ENCODE data around the gene LRIT2. TPM values are rescaled to one million over a fixed set of nuclear protein-coding genes. Genes with fewer than 3 reads are reported as not detected.

LRIT2 gene
- total RNA-seq, 1 experiment from 2014 or later, result not detected

GRCh38 chr10:84256510-84257342, 31.4 kb upstream of the LRIT2 start:
- H3K27me3 ChIP-seq (replicated peaks; ENCODE audit: insufficient read depth, low read depth, low read length, poor library complexity), result peaks cover 7% of the 10 kb centered on the region
- TF ChIP-seq CTCF (conservative IDR thresholded peaks at IDR 0.05; ENCODE audit: low read depth, low read length) (peak; percentile 81), EZH2 (IDR thresholded peaks at IDR 0.05; ENCODE audit: borderline replicate concordance, low read depth, low read length, poor library complexity, severe bottlenecking) (no peak)
- ChIA-PET CTCF (interaction anchor here (0.6 to 0.8 kb wide), 2 partner anchors 42 to 308 kb away, joined by 4 read pairs; no protein-coding TSS in a partner anchor), POLR2A (ENCODE audit: low non-redundant PET) (no interaction called here)
- no peak overlapping the region for H3K4me3 ChIP-seq (ENCODE audit: low read depth, low read length, poor library complexity, severe bottlenecking)
- H3K9me3 ChIP-seq (ENCODE audit: low read depth, low read length, poor library complexity, severe bottlenecking), result no peaks in the 10 kb centered on the region
- intact Hi-C loops (cut with micrococcal nuclease; ENCODE audit: unreplicated experiment), result no loop called here
- no peaks in the 10 kb centered on the region for H3K4me1 ChIP-seq (ENCODE audit: insufficient read depth, low read length, poor library complexity, severe bottlenecking)
- H3K27ac ChIP-seq (ENCODE audit: low read depth, low read length, poor library complexity, severe bottlenecking), result no peak overlapping the region
- peak; percentile 69 for DNase-seq (ENCODE audit: low spot score)
- BruUV-seq (replicated peaks), result no TSS peak
- no peaks in the 10 kb centered on the region for H3K36me3 ChIP-seq (ENCODE audit: insufficient read depth, low read length, poor library complexity, severe bottlenecking)

GRCh38 chr10:84254552-84255478, 29.5 kb upstream of the LRIT2 start:
- no peaks in the 10 kb centered on the region for H3K9me3 ChIP-seq (ENCODE audit: low read depth, low read length, poor library complexity, severe bottlenecking)
- H3K4me1 ChIP-seq (ENCODE audit: insufficient read depth, low read length, poor library complexity, severe bottlenecking), result no peaks in the 10 kb centered on the region
- ChIA-PET CTCF (no interaction called here), POLR2A (ENCODE audit: low non-redundant PET) (no interaction called here)
- BruUV-seq (replicated peaks), result no TSS peak
- TF ChIP-seq CTCF (conservative IDR thresholded peaks at IDR 0.05; ENCODE audit: low read depth, low read length) (no peak), EZH2 (IDR thresholded peaks at IDR 0.05; ENCODE audit: borderline replicate concordance, low read depth, low read length, poor library complexity, severe bottlenecking) (no peak)
- no peaks in the 10 kb centered on the region for H3K36me3 ChIP-seq (ENCODE audit: insufficient read depth, low read length, poor library complexity, severe bottlenecking)
- intact Hi-C loops (cut with micrococcal nuclease; ENCODE audit: unreplicated experiment), result no loop called here
- H3K27ac ChIP-seq (ENCODE audit: low read depth, low read length, poor library complexity, severe bottlenecking), result no peak overlapping the region
- H3K27me3 ChIP-seq (replicated peaks; ENCODE audit: insufficient read depth, low read depth, low read length, poor library complexity), result peaks cover 7% of the 10 kb centered on the region
- peak; percentile 11 for DNase-seq (ENCODE audit: low spot score)
- H3K4me3 ChIP-seq (ENCODE audit: low read depth, low read length, poor library complexity, severe bottlenecking), result no peak overlapping the region

- POLR2A ChIA-PET (ENCODE audit: low non-redundant PET), result no interaction called here
- CTCF ChIA-PET, result no interaction called here
- Histone ChIP-seq H3K4me1 (ENCODE audit: insufficient read depth, low read length, poor library complexity, severe bottlenecking) (no peaks in the 10 kb centered on the region), H3K27ac (ENCODE audit: low read depth, low read length, poor library complexity, severe bottlenecking) (no peak overlapping the region), H3K9me3 (ENCODE audit: low read depth, low read length, poor library complexity, severe bottlenecking) (no peaks in the 10 kb centered on the region), H3K36me3 (ENCODE audit: insufficient read depth, low read length, poor library complexity, severe bottlenecking) (no peaks in the 10 kb centered on the region), H3K4me3 (ENCODE audit: low read depth, low read length, poor library complexity, severe bottlenecking) (no peak overlapping the region), H3K27me3 (replicated peaks; ENCODE audit: insufficient read depth, low read depth, low read length, poor library complexity) (peaks cover 19% of the 10 kb centered on the region)
- no peak for DNase-seq (ENCODE audit: low spot score)
- BruUV-seq (replicated peaks), result no TSS peak
- no peak for TF ChIP-seq EZH2 (IDR thresholded peaks at IDR 0.05; ENCODE audit: borderline replicate concordance, low read depth, low read length, poor library complexity, severe bottlenecking)
- TF ChIP-seq CTCF (conservative IDR thresholded peaks at IDR 0.05; ENCODE audit: low read depth, low read length), result no peak
- intact Hi-C loops (cut with micrococcal nuclease; ENCODE audit: unreplicated experiment), result no loop called here
Measured at GRCh38 chr10:84248794-84249193, 23.4 kb upstream of the LRIT2 start.
